Right ventricle myocardium inferior (tissue), 1 donor: ENCODE results near the gene FGF14. TPM values are rescaled to one million over a fixed set of nuclear protein-coding genes. Genes with fewer than 3 reads are reported as not detected.
"Not testable (repeated sequence)": the region's sequence is repeated elsewhere in the genome, so short reads cannot be mapped to it uniquely, and the experiment has no call there.

ENCODE experiments used
- ATAC-seq: fragments of 200-7000 bp; cut with Tn5 transposase; one replicate; pipeline ENCODE4 v1.9.1; 2020; ENCODE audit warnings: mild to moderate bottlenecking, moderate library complexity
- DNase-seq: peaks from one replicate; pipeline ENCODE4 v3.0.0; 2021; ENCODE audit errors: missing footprints
- intact Hi-C: fragments of 100-400 bp; cut with DNase I; formaldehyde crosslinking; loops from one replicate; pipeline ENCODE4 v1.11.0; 2022
- total RNA-seq: library from RNA; stranded (reverse); fragmentation: NEBNext Ultra II Directional; extraction: Animal tissue kit (Norgen Biotek cat#: 25700); gene quantifications from one replicate; pipeline ENCODE4 v1.2.1, GENCODE V29; 2021
- donor health status: DM: no; HTN: yes; CAD: no; lungs with severe emphysema.

The FGF14 gene
- total RNA-seq, 1 donor from 2014 or later: 3.6 TPM

DNA sequence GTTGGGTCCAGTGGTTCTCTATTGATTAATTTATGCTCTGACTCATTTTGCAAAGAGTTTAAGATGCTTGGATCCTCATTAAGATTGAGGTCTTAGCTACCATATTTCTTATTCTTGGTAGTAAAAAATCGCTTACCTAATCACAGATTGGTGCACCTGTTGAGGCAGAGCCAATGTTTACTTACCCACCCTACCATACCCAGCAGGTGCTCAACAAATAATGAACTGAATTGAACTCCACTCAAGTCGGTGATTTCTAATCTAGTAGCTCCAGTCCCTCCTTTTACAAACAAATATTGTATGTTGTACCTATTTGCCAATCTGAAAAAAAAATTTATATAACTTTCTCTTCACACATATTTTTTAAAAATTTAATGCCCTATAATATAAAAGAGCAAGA is 361.0 kb downstream of the FGF14 start:
- DNase-seq: no peak
- intact Hi-C loops: no loop called here

DNA sequence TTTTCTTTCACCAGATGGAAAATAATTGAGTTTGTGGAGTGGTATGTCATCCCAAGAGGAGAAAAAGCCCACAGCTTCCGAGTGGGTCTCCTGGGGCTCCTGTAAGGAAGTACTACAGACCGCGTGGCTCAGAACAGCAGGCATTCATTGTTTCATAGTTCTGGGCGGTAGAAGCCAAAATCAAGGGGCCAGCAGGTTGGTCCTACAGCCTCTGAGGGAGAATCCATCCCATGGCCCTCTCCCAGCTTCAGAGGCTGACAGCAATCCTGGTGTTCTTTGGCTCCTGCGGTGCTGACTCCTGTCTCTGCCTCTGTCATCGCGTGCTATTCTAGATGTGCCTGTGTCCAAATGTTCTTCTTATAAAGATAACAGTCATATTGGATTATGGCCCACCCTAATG is 362.6 kb downstream of the FGF14 start:
- DNase-seq (peak; percentile 62), ATAC-seq (peak; percentile 80)
- intact Hi-C loops: no loop called here

More for the DNA sequence above, 361.0 kb downstream of the FGF14 start:
- no peak for ATAC-seq

DNA sequence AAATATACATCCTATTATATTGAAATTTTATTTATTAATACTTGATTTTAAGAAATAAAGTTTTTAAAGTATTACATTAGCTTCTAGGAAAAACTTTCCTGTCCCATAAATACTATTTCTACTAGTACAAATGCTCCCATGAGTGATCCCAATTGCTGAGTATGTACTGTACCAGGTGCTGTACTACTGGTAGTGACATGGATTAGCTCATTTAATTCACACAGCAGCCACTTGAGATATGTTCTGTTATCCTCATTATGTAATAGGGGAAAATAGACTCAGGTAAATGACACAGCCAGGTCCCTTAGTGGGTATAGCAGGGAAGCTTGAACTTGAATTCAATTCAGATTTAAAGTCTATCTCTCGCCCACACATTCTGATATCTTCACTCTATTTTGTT is 363.1 kb downstream of the FGF14 start:
- peak; percentile 37 for ATAC-seq

DNA sequence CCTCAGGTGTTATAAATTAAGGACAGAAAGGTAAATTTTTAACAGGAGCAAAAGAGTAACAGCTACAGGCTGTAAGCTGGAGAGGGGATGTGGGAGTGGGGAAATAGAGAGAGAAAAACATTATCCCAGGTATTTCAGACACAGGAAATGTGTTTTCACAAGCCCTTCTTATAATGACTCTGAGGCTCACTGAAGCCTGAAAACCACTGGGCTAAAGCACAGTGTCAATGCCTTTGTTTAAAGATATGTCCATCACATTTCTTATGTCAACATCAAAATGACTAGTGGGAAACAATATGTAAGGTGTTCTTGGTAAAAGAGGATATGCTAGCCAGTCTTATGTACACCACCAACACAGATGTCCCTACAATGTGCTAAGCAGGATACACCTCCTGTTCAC is 365.9 kb downstream of the FGF14 start:
- intact Hi-C loops: no loop called here
- DNase-seq (no peak), ATAC-seq (no peak)

More for the DNA sequence above, 363.1 kb downstream of the FGF14 start:
- DNase-seq: no peak
- intact Hi-C loops: no loop called here

DNA sequence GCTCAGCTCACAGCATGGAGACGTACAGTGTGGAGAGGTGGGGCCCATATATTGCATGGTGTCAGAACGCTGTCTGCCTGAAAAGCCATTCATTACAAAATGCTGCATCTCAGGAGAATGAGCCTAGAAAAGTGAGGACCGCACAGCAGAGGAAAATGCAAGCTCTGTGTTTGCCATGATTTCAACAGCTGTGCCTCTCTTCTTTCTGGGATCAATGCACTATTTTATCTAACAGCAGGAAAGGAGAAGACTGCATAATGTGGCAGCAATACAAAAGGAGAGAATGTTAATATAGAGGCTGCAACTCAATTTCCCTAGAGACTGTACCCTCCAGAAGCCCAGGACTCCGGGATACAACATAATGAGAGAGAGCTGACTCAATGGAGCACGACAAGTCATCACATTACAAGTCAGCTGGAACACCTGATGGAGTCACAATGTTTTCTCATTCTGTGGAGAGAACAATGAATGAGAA is 368.0 kb downstream of the FGF14 start:
- intact Hi-C loops: no loop called here
- DNase-seq: no peak
- ATAC-seq: no peak

- intact Hi-C loops: no loop called here
- no peak for DNase-seq
- ATAC-seq: no peak
Observed at GRCh38 chr13:102033386-102033785, 368.5 kb downstream of the FGF14 start.

DNA sequence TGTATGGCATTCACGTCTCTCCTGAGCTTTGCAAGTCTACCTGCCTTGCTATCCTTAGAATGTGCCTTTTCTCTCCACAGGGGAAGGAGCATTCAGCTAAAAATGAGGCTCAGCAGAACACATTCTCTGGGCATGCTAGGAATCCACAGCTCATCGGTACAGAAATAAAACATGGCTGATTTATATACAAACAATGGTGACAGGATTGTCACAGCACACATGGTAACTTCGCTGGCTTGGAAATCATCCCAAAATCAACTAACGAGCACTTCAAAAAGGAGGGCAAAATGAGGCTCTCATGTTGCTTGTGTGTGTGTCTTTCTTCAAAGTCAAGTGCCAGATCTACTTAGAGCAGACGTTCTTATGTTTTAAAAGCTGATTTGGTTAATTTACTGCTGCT is 373.0 kb downstream of the FGF14 start:
- ATAC-seq: no peak
- intact Hi-C loops: no loop called here
- DNase-seq: no peak

DNA sequence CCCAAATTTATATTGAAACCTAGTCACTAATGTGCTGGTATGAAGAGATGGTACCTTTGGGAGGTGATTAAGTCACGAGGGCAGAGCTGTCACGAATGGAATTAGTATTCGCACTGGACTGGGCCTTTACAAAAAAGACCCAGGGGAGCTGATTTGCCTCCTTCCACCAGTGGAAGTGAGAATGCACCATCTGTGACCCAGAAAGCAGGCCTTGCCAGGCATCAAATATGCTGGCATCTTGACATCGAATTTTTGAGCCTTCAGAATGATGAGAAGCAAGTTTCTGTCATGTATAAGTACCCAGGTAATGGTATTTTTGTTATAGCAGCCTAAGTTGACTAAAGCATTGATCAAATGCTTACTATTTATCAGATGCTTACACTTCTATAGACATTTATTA is 373.6 kb downstream of the FGF14 start:
- intact Hi-C loops: no loop called here
- DNase-seq (no peak), ATAC-seq (no peak)

- ATAC-seq (no peak), DNase-seq (no peak)
- intact Hi-C loops: no loop called here
Observed at GRCh38 chr13:102021777-102022176, 380.1 kb downstream of the FGF14 start.

DNA sequence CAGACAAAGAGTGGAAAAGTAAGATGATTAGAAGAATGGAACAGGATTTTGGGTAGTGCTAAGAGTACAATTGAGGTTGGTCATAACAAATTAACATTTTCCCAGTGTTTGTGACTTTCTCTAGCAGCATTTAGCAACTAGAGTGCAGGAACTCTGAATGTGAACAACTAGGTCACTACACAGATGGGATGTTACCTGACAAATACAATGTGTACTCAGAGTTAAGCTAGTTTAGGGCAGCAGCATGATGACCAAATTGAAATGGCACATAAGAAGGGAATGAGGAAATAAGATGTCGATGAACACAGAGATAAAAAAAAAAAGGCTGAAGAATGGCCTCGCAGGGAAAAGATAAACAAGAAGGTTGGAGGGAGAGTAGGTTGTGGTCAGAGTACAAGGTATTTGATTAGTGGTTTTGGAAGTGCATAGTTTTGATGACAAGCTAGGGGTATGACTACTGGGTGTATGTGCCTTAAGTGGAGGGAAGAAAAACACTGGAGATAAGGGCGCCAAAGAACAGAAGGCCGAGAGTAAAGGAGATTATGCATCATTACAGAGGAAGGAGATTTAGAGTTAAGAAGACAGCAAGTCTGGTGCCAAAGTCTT is 381.1 kb downstream of the FGF14 start:
- no peak for ATAC-seq
- no peak for DNase-seq
- intact Hi-C loops: no loop called here

- intact Hi-C loops: no loop called here
- ATAC-seq: no peak
- no peak for DNase-seq
Observed at GRCh38 chr13:102018716-102019115, 383.1 kb downstream of the FGF14 start.

GRCh38 chr13:102017248-102017647 is 384.6 kb downstream of the FGF14 start:
- ATAC-seq (no peak), DNase-seq (no peak)
- intact Hi-C loops: no loop called here

DNA sequence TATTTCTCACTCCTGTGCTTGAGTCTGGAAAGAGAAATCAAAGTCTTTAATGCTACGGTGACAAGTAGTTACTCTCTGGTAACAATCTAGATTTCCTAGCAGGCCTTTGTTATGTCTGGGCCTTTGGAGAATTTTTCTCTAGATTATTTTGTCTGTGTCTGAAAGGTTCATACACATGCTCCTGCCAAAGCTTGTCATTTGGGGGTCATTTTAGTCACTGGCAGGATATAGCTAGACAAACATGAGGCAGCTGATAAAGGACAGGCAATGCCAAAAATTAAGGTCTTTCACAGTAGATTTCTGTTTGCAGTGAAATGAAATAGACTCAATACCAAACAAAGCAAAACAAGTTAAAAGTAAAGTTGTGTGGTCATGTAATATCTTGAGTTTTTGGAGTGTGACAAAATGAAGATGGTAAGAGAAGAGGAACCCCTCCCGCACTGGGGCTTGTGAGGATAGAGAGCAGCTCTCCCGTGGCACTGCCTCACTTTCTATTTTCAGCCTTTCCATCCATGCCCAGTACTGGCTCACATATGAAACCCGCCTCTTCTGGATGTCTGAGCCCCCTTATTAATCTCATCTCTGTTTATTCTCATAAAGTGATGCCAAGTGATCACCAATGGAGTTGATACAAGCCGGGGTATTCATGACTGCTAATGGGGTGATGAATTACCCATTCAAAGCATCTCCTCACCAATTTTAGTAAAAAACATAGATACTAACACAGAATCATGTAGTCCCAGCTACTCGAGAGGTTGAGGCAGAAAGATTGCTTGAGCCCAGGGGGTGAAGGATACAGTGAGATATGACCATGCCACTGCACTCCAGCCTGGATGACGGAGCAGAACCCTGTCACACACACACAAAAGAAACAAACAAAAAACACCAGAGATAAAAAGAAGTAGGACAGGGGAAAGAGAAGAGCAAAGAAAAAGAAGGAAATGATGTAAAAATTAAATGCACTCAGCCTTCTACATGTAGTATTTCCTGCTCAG is 389.3 kb downstream of the FGF14 start:
- ATAC-seq (peak; percentile 97), DNase-seq (peak; percentile 68)
- intact Hi-C loops: loop anchor here (1.0 to 5.0 kb wide), 2 partner anchors 70 to 77 kb away; no protein-coding TSS in a partner anchor

GRCh38 chr13:102011455-102011854 is 390.4 kb downstream of the FGF14 start:
- not testable (repeated sequence) for DNase-seq
- ATAC-seq: peak; percentile 53
- intact Hi-C loops: loop anchor here (5.0 kb wide), 1 partner anchor 69 kb away; no protein-coding TSS in a partner anchor

DNA sequence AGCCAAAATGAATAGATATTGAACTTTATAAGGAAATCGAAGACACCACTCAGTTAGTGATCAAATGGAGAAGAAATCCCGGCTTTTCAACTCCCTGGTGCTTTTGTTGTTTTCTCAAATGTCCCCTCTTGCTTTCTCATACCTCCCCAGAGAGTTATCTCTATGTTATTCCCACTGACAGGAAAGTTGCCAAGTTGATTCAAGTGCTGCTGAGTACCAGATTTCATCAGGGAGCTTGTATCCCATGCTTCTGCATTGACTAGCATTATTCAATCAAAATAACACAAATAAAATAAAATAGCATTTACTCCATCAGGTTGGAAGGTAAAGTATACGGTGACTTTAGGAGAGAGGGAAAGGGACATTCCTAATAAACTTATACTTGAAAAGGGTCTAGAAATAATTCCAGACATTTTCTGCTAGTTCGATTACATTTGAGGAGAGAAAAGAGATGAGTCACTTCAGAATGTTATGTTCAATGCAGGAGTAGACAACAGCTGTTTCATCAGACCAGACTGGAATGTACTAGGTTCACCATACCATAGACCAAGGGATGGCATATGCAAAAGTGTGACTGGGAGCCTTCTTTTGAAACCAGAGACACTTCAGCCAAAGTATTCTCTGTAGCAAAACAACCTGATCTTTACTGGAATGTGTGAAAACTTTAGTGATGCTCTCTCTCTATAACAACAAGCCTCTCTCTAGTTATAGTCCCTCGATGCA is 397.8 kb downstream of the FGF14 start:
- ATAC-seq (peak; percentile 37), DNase-seq (no peak)
- intact Hi-C loops: loop anchor here (10.0 kb wide), 1 partner anchor 301 kb away; no protein-coding TSS in a partner anchor

- ATAC-seq: peak; percentile 47
- intact Hi-C loops: loop anchor here (10.0 kb wide), 1 partner anchor 303 kb away; no protein-coding TSS in a partner anchor
Observed at GRCh38 chr13:102002287-102002686, 399.6 kb downstream of the FGF14 start.

DNA sequence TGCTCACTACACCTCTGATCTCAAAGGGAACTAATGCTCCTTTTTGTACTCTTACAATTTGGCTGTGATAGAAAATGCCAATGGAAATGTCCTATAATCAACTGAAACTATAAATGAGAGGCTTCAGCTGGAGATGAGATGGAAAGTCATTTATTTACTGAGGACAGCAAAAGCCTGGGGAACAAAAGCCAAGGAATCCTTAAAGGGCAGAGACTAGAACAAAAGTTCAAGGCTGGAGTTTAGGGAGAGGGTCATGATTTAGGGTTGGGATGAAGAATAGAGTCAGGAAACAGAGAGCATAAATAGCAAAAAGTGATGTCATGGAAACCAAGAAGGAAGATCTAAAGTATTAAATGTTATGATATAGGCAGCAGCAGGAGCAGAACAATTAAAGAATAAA is 401.1 kb downstream of the FGF14 start:
- intact Hi-C loops: loop anchor here (10.0 kb wide), 1 partner anchor 304 kb away; no protein-coding TSS in a partner anchor

More at GRCh38 chr13:102002287-102002686, 399.6 kb downstream of the FGF14 start:
- no peak for DNase-seq

DNA sequence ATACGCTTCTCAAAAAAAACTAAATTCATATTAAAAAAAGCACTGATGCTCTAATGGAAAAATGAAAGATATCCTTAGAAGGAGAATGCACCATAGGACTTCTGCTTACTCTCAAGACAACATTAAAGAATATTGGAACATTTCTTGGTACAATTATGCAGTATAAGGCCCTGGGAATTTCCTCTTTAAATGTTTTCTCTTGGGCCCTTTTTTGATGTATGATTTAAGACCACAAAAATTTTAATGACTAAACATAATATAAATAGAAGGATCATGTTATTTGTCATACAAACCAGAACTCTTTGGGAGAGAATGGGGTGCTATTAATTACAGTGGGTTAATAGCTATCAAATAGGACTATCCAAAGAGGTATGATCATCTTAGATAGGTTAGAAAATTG is 403.7 kb downstream of the FGF14 start:
- intact Hi-C loops: no loop called here
- DNase-seq (no peak), ATAC-seq (no peak)

More for the DNA sequence above, 401.1 kb downstream of the FGF14 start:
- no peak for DNase-seq
- no peak for ATAC-seq

- intact Hi-C loops: no loop called here
- ATAC-seq: no peak
- no peak for DNase-seq
Observed at GRCh38 chr13:101996954-101997353, 404.9 kb downstream of the FGF14 start.
